ENCODE data around the gene ACBD4.

DNA sequence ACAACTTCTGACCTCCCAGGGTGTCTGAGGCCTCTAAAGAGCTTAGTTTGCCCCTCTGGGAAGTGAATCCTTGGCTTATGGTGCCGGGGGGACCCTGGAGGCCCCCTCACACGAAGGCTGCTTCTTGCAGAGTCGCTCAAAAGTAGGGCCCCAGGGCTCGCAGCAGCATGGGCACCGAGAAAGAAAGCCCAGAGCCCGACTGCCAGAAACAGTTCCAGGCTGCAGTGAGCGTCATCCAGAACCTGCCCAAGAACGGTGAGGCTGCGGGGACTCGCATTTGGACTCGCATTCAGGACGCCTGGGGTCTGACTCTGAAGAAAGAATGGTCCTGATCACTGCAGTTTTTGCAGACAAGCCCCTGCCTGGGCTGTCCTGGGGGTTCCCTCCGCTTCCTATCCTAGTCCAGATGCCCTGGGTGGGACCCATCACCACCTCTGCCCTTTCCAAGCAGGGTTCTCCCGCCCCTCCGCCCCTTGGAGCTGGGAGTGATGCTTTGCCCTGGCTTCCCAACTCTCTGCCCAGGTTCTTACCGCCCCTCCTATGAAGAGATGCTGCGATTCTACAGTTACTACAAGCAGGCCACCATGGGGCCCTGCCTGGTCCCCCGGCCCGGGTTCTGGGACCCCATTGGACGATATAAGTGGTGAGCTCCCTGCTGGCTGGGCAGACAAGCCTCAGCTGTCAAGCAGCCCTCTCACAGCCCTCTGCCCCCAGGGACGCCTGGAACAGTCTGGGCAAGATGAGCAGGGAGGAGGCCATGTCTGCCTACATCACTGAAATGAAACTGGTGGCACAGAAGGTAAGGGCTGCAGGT, 698 bp downstream of the ACBD4 start:
- TF ChIP-seq, protein P1, sequence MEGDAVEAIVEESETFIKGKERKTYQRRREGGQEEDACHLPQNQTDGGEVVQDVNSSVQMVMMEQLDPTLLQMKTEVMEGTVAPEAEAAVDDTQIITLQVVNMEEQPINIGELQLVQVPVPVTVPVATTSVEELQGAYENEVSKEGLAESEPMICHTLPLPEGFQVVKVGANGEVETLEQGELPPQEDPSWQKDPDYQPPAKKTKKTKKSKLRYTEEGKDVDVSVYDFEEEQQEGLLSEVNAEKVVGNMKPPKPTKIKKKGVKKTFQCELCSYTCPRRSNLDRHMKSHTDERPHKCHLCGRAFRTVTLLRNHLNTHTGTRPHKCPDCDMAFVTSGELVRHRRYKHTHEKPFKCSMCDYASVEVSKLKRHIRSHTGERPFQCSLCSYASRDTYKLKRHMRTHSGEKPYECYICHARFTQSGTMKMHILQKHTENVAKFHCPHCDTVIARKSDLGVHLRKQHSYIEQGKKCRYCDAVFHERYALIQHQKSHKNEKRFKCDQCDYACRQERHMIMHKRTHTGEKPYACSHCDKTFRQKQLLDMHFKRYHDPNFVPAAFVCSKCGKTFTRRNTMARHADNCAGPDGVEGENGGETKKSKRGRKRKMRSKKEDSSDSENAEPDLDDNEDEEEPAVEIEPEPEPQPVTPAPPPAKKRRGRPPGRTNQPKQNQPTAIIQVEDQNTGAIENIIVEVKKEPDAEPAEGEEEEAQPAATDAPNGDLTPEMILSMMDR (IDR thresholded peaks at IDR 0.05), result no peak
- no peak for TF ChIP-seq POLR2A (IDR thresholded peaks at IDR 0.05)
- TF ChIP-seq POLR2AphosphoS5 (IDR thresholded peaks at IDR 0.05; ENCODE audit: insufficient read depth in 1 of 2, low read depth in 1 of 2), result no peak

All from vagina (tissue), 2 donors.